GM20000 (cell line): ENCODE data around the gene PRKG1.

ENCODE experiments used
- DNase-seq: peaks from one replicate; pipeline ENCODE4 v3.0.0; 2012; ENCODE audit warnings: low spot score
- CTCF ChIP-seq: IDR thresholded peaks from 2 replicates; pipeline ENCODE4 v1.5.1; 2012; ENCODE audit warnings: mild to moderate bottlenecking, control low read depth; ENCODE audit errors: extremely low read depth, missing control alignments

Gene PRKG1

GRCh38 chr10:51459476-51459875 lies 385.2 kb downstream of the PRKG1 start:
- no peak for DNase-seq
- no peak for TF ChIP-seq CTCF

GRCh38 chr10:51462076-51462779 lies 387.9 kb downstream of the PRKG1 start:
- no peak for TF ChIP-seq CTCF
- no peak for DNase-seq

- no peak for DNase-seq
- no peak for TF ChIP-seq CTCF
Observed at GRCh38 chr10:51468424-51468823, 394.1 kb downstream of the PRKG1 start.

- TF ChIP-seq CTCF: no peak
- DNase-seq: no peak
Observed at GRCh38 chr10:51469686-51470085, 395.4 kb downstream of the PRKG1 start.

GRCh38 chr10:51471271-51471670 lies 397.0 kb downstream of the PRKG1 start:
- no peak for DNase-seq
- no peak for TF ChIP-seq CTCF

GRCh38 chr10:51472154-51472553 lies 397.9 kb downstream of the PRKG1 start:
- TF ChIP-seq CTCF: no peak
- no peak for DNase-seq

- no peak for TF ChIP-seq CTCF
- no peak for DNase-seq
Observed at GRCh38 chr10:51479711-51480110, 405.4 kb downstream of the PRKG1 start.
